IPS-15b (cell line): ENCODE measurements around the gene FEZ2.
"Not testable (repeated sequence)": the region's sequence is repeated elsewhere in the genome, so short reads cannot be mapped to it uniquely, and the experiment has no call there.

Source experiments
- H3K27me3 ChIP-seq: one replicate; pipeline ENCODE4 v1.6.1; 2013; ENCODE audit warnings: low read length; ENCODE audit not compliant: control insufficient read depth, insufficient read depth
- H3K36me3 ChIP-seq: one replicate; pipeline ENCODE4 v1.6.1; 2013; ENCODE audit warnings: low read length; ENCODE audit not compliant: control insufficient read depth, insufficient read depth
- H3K4me1 ChIP-seq: one replicate; pipeline ENCODE4 v1.6.1; 2013; ENCODE audit warnings: mild to moderate bottlenecking, low read length; ENCODE audit not compliant: control insufficient read depth, insufficient read depth
- H3K4me3 ChIP-seq: one replicate; pipeline ENCODE4 v1.5.1; 2013; ENCODE audit warnings: low read depth, low read length
- H3K9ac ChIP-seq: one replicate; pipeline ENCODE4 v1.6.1; 2013; ENCODE audit warnings: low read depth, mild to moderate bottlenecking, low read length
- H3K9me3 ChIP-seq: one replicate; pipeline ENCODE4 v1.6.1; 2013; ENCODE audit warnings: mild to moderate bottlenecking, low read length; ENCODE audit not compliant: control insufficient read depth, insufficient read depth

Gene FEZ2

DNA sequence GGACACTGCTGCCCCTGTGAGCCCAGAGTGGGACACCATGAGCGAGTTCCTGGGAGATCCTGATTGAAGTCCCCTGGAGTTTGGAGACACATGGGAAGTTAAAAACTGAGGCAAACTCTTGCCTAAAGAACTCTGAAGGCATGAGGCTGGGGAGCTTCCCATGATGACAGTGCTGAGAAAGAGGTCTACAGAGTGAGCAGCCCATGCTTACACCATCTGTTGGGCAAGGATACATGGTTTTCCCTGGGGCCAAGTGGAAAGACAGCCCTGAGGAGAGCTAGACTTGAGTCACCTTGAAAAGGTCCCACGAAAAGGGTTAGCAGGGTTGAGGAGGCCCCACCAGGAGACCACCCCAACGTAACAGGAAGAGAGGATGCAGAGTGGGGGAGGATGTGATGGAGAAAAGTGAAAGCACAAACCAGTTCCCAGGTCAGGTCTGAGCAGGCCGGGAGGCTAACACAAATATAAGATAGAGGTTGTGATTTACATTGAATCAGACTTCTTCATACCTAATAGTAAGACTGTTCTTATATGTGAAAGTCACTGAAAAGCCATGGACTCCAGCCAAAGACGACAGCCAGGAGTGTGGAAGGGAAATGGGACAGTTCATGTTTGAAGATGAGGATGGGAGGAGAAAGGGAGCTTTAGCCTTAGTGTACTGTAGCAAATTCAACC lies 13.5 kb upstream of the FEZ2 start:
- Histone ChIP-seq H3K9me3 (no peaks in the 10 kb centered on the region), H3K9ac (no peak overlapping the region), H3K36me3 (no peaks in the 10 kb centered on the region), H3K4me3 (no peak overlapping the region), H3K27me3 (no peaks in the 10 kb centered on the region), H3K4me1 (peaks cover 3% of the 10 kb centered on the region)

DNA sequence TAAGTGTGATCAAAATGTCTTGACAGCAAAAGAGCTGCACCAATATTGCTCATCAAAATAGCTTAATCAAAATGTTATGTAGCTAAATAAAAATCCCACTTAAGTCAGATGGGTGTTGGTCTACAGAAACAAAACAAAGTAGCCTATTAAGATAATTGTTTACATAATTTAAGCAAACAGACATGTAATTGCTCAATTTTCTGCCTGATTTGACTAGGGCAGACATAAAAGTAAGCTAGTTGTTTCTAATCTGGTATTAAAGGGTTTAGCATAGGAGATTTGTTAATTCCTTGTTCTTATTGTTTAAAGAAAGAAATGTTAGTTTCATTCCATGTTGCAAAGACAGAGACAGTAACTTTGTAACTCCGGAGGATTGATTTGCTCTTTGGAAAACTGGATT lies 11.5 kb upstream of the FEZ2 start:
- Histone ChIP-seq H3K4me1 (no peaks in the 10 kb centered on the region), H3K36me3 (no peaks in the 10 kb centered on the region), H3K9me3 (no peaks in the 10 kb centered on the region), H3K27me3 (no peaks in the 10 kb centered on the region), H3K9ac (no peak overlapping the region), H3K4me3 (no peak overlapping the region)

DNA sequence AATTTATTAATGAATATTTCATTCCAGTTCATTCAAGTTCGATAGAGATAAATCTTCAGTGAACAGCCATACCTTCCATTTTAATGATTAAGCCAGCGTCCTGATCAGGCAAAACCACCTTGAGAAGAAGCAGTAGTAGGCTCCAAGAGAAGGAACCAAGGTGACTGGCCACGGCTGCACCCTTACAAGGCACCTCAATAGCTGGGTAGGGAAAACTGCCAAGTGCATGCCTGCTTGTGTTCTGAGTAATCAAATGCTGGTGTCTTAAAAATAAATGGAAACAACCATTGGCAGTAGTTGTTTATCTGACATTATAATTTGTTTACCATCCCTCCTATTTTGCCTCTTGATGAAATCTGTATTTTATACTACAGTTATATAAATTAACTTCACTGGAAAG lies 10.0 kb upstream of the FEZ2 start:
- no peaks in the 10 kb centered on the region for H3K27me3 ChIP-seq
- no peaks in the 10 kb centered on the region for H3K9me3 ChIP-seq
- no peaks in the 10 kb centered on the region for H3K36me3 ChIP-seq
- no peak overlapping the region for H3K9ac ChIP-seq
- no peaks in the 10 kb centered on the region for H3K4me1 ChIP-seq
- no peak overlapping the region for H3K4me3 ChIP-seq

DNA sequence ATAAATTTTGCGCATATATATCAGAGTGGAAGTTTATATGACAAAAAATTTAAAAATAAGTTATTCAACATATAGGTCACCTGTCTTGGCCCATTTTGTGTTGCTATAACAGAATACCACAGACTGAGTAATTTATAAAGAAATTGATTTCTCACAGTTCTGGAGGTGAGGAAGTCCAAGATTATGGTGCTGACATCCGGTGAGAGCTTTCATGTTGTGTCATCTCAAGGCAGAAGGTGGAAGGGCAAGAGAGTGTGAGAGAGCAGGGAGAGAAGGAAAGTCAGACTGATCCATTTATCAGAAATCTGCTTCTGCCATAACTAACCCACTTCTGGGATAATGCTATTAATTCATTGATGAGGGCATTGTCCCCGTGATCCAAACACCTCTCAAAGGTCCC lies 9.0 kb upstream of the FEZ2 start:
- Histone ChIP-seq H3K4me1 (no peaks in the 10 kb centered on the region), H3K27me3 (no peaks in the 10 kb centered on the region), H3K4me3 (no peak overlapping the region), H3K9me3 (no peaks in the 10 kb centered on the region), H3K9ac (no peak overlapping the region), H3K36me3 (no peaks in the 10 kb centered on the region)

DNA sequence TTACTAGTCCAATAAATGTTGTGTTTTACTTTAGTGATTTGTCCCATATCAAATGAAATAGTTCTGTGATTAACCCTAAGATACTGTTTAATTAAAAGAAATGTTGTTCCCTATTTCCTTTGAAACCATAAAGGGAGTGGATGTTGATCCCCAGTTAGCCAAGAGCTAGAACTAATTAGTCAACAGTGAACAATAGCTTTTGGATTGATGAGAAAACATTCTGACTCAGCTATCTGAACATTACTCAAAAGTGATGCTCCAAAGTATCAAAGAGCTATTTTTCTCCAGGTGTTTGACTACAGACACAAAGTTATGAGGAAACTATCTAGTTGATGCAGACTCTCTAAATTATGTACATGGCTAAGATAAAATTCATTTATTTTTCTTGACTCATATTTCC lies 7.3 kb upstream of the FEZ2 start:
- H3K4me1 ChIP-seq, result no peaks in the 10 kb centered on the region

DNA sequence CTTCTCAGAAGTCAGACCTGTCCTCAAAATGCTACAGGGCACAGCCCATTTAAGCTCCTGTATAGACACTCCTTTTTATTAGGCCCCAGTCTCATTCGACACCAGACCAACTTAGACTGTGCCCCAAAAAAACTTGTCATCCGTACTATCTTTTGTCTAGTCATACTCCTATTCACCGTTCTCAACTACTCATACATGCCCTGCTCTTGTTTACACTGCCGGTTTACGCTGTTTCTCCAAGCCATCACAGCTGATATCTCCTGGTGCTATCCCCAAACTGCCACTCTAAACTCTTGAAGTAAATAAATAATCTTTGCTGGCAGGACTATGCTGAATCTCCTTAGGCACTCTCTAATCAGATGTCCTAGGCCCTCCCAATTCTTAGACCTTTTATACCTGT lies 5.7 kb upstream of the FEZ2 start:
- not testable (repeated sequence) for H3K9me3 ChIP-seq, H3K36me3 ChIP-seq, H3K4me3 ChIP-seq, H3K4me1 ChIP-seq, H3K9ac ChIP-seq, H3K27me3 ChIP-seq

More for the DNA sequence above, 7.3 kb upstream of the FEZ2 start:
- Histone ChIP-seq H3K27me3 (no peaks in the 10 kb centered on the region), H3K36me3 (no peaks in the 10 kb centered on the region), H3K9me3 (no peaks in the 10 kb centered on the region), H3K9ac (no peak overlapping the region), H3K4me3 (no peak overlapping the region)

GRCh38 chr2:36597003-36597531 lies 901 bp downstream of the FEZ2 start:
- Histone ChIP-seq H3K27me3 (peaks cover 20% of the 10 kb centered on the region), H3K4me1 (peaks cover 4% of the 10 kb centered on the region)

GRCh38 chr2:36596397-36596796 lies 1.6 kb downstream of the FEZ2 start:
- Histone ChIP-seq H3K4me3 (no peak overlapping the region), H3K9ac (no peak overlapping the region), H3K9me3 (no peaks in the 10 kb centered on the region), H3K27me3 (peaks cover 20% of the 10 kb centered on the region), H3K4me1 (peaks cover 4% of the 10 kb centered on the region), H3K36me3 (no peaks in the 10 kb centered on the region)

More at GRCh38 chr2:36597003-36597531, 901 bp downstream of the FEZ2 start:
- H3K4me3 ChIP-seq, result peak overlapping the region; percentile 76
- no peak overlapping the region for H3K9ac ChIP-seq
- no peaks in the 10 kb centered on the region for H3K36me3 ChIP-seq
- H3K9me3 ChIP-seq, result no peaks in the 10 kb centered on the region

GRCh38 chr2:36594849-36595248 lies 3.1 kb downstream of the FEZ2 start:
- Histone ChIP-seq H3K9me3 (no peaks in the 10 kb centered on the region), H3K9ac (no peak overlapping the region), H3K4me3 (no peak overlapping the region), H3K27me3 (peaks cover 20% of the 10 kb centered on the region), H3K36me3 (no peaks in the 10 kb centered on the region), H3K4me1 (peaks cover 4% of the 10 kb centered on the region)

DNA sequence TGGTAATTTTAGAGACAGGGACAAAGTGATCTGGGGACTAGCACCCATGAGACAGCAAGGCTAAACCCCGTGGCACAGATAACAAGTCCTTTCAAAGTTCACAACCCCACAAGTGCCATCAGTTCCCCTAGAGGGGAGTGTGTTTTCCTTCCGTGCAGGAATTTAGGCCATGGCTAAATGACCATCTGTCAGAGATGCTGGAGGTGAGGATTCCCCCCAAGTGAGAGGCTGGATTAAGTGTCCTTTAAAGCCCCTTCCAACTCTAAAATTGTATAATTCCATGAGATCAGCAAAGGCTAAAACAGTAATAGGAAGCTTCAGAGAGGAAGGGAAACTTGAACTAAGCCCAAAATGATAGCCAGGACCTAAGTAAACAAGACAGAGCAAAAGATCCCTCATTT lies 8.7 kb downstream of the FEZ2 start:
- H3K4me3 ChIP-seq, result no peak overlapping the region
- H3K9ac ChIP-seq, result no peak overlapping the region
- no peaks in the 10 kb centered on the region for H3K9me3 ChIP-seq
- no peaks in the 10 kb centered on the region for H3K36me3 ChIP-seq
- no peaks in the 10 kb centered on the region for H3K4me1 ChIP-seq
- no peaks in the 10 kb centered on the region for H3K27me3 ChIP-seq

DNA sequence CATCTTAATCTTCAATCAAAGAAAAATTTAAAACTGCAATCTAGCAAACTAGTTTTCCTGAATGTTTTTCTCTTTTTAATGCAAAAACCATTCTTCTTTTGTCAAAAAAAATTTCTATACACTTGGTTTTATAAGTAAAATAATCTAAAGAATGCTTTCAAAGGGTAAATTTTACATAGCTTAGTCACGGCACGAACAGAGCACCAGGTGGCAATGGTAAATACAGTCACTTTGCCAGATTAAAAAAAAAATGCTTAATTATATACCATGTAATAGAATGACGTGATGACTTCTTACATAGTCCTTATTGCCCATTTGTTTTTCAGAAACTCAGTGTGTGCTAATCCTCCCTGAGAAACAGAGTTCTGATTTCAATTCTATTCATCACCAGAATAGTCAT lies 10.4 kb downstream of the FEZ2 start:
- Histone ChIP-seq H3K4me3 (no peak overlapping the region), H3K9ac (no peak overlapping the region), H3K4me1 (no peaks in the 10 kb centered on the region), H3K27me3 (no peaks in the 10 kb centered on the region), H3K9me3 (no peaks in the 10 kb centered on the region), H3K36me3 (no peaks in the 10 kb centered on the region)

DNA sequence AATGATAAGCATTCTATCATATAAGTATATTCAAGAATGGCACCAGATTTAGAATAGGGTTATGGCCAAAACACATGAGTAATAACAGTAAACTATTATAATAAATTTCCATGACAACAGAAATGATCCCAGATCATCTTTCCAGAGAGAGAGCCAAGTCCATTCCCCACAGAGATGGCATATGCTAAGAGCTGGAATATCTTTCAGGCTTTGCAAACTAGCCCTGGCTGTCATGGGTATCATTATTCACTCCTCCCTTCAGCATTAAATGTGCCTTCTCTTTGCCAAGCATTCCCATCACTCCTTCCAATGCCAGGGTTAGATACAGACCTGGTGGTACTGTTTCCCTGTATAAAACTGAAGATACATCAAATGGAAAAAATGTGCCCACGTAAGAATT lies 10.9 kb downstream of the FEZ2 start:
- H3K4me3 ChIP-seq, result no peak overlapping the region
- no peaks in the 10 kb centered on the region for H3K27me3 ChIP-seq
- H3K4me1 ChIP-seq, result no peaks in the 10 kb centered on the region
- H3K9ac ChIP-seq, result no peak overlapping the region
- no peaks in the 10 kb centered on the region for H3K36me3 ChIP-seq
- H3K9me3 ChIP-seq, result no peaks in the 10 kb centered on the region
